ENCODE measurements around the gene SKP1. TPM values are rescaled to one million over a fixed set of nuclear protein-coding genes. Genes with fewer than 3 reads are reported as not detected.

The SKP1 gene
- total RNA-seq, 1 experiment from 2014 or later: 1,193 TPM

GRCh38 chr5:134113902-134114875, 62.6 kb downstream of the SKP1 start, which contains the start of gene TCF7:
TSS of gene TCF7 (plus strand) at chr5:134114681. CDS start at chr5:134114907, 226 bp downstream.
- peak; percentile 64 for DNase-seq (ENCODE audit: low spot score)

GRCh38 chr5:134113363-134113889, 63.3 kb downstream of the SKP1 start:
- DNase-seq (ENCODE audit: low spot score): no peak

- no peak for DNase-seq (ENCODE audit: low spot score)
These were observed 63.9 kb downstream of the SKP1 start for GRCh38 chr5:134112726-134113362.

- no peak for DNase-seq (ENCODE audit: low spot score)
These were observed 64.8 kb downstream of the SKP1 start for GRCh38 chr5:134111741-134112647.

- DNase-seq (ENCODE audit: low spot score): no peak
These were observed 66.4 kb downstream of the SKP1 start for GRCh38 chr5:134110382-134110781.

GRCh38 chr5:134107779-134108178, 69.0 kb downstream of the SKP1 start:
- no peak for DNase-seq (ENCODE audit: low spot score)

GRCh38 chr5:134106991-134107701, 69.6 kb downstream of the SKP1 start:
- DNase-seq (ENCODE audit: low spot score): no peak

- DNase-seq (ENCODE audit: low spot score): no peak
These were observed 72.6 kb downstream of the SKP1 start for GRCh38 chr5:134103998-134104654.

- DNase-seq (ENCODE audit: low spot score): no peak
These were observed 73.4 kb downstream of the SKP1 start for GRCh38 chr5:134103397-134103796.

- DNase-seq (ENCODE audit: low spot score): no peak
These were observed 74.9 kb downstream of the SKP1 start for GRCh38 chr5:134101686-134102439.

GRCh38 chr5:134100283-134101091, 76.3 kb downstream of the SKP1 start:
- no peak for DNase-seq (ENCODE audit: low spot score)

GRCh38 chr5:134099939-134100282, 76.8 kb downstream of the SKP1 start:
- no peak for DNase-seq (ENCODE audit: low spot score)

- no peak for DNase-seq (ENCODE audit: low spot score)
These were observed 77.4 kb downstream of the SKP1 start for GRCh38 chr5:134099288-134099872.

Other genes starting within 250 kb of the SKP1 start
- 141 and 166 TPM in 2 replicates for gene C5orf15, start 208.3 kb downstream of the SKP1 start, total RNA-seq (2014; rRNA removed; shearing (Covaris generic))
- 732 and 750 TPM in 2 replicates for gene VDAC1, start 172.0 kb downstream of the SKP1 start, total RNA-seq (2014; rRNA removed; shearing (Covaris generic))
- gene TCF7, start 62.3 kb downstream of the SKP1 start, total RNA-seq (2014; rRNA removed; shearing (Covaris generic)): 1.5 and 2.9 TPM in 2 replicates
- gene PPP2CA, start 49.1 kb upstream of the SKP1 start, total RNA-seq (2014; rRNA removed; shearing (Covaris generic)): 179 and 250 TPM in 2 replicates
- 0.64 and 1.5 TPM in 2 replicates for gene CDKL3, start 190.2 kb upstream of the SKP1 start, total RNA-seq (2014; rRNA removed; shearing (Covaris generic))
- 36.0 and 43.8 TPM in 2 replicates for gene UBE2B, start 194.6 kb upstream of the SKP1 start, total RNA-seq (2014; rRNA removed; shearing (Covaris generic))
- gene CDKN2AIPNL, start 234.9 kb upstream of the SKP1 start, total RNA-seq (2014; rRNA removed; shearing (Covaris generic)): 83.0 and 87.8 TPM in 2 replicates